Lower lobe of right lung (tissue), 2 donors: ENCODE measurements around the gene PRC1. TPM values are rescaled to one million over a fixed set of nuclear protein-coding genes. Genes with fewer than 3 reads are reported as not detected.
"Not testable (repeated sequence)": the region's sequence is repeated elsewhere in the genome, so short reads cannot be mapped to it uniquely, and the experiment has no call there.

Experiments used
- ATAC-seq, 2 donors: fragments of 200-7000 bp; cut with Tn5 transposase; one replicate each; pipeline ENCODE4 v1.9.1; 2020 to 2022; ENCODE audit warnings: mild to moderate bottlenecking in 2 of 2, moderate library complexity in 2 of 2
- DNase-seq: peaks from one replicate; pipeline ENCODE4 v3.0.0-alpha.2; 2020
- H3K27ac ChIP-seq: fragments of 200-600 bp; one replicate; pipeline ENCODE4 v1.8.0; 2022
- H3K27me3 ChIP-seq: fragments of 200-600 bp; one replicate; pipeline ENCODE4 v1.8.0; 2022; ENCODE audit warnings: low read depth
- H3K36me3 ChIP-seq: fragments of 200-600 bp; one replicate; pipeline ENCODE4 v1.8.0; 2022; ENCODE audit warnings: mild to moderate bottlenecking
- H3K4me1 ChIP-seq: fragments of 200-600 bp; one replicate; pipeline ENCODE4 v1.8.0; 2022
- H3K4me3 ChIP-seq: fragments of 200-600 bp; one replicate; pipeline ENCODE4 v1.8.0; 2022; ENCODE audit warnings: mild to moderate bottlenecking
- H3K9me3 ChIP-seq: fragments of 200-600 bp; one replicate; pipeline ENCODE4 v1.8.0; 2022
- intact Hi-C: fragments of 100-400 bp; cut with DNase I; formaldehyde crosslinking; loops from one replicate; pipeline ENCODE4 v1.11.0; 2022
- total RNA-seq: library from RNA; stranded (reverse); fragmentation: NEBNext Ultra II Directional; extraction: Animal tissue kit (Norgen Biotek cat#: 25700); gene quantifications from one replicate; pipeline ENCODE4 v1.2.1, GENCODE V29; 2021
- TF ChIP-seq, protein P1 (sequence below): fragments of 200-600 bp; IDR thresholded peaks from one replicate; pipeline ENCODE4 v1.8.0; 2022; ENCODE audit warnings: antibody characterized with exemption, mild to moderate bottlenecking
- donor health status: DM: no; HTN: yes; CAD: no; lungs with severe emphysema.

PRC1 gene
- total RNA-seq, 1 donor from 2014 or later: 6.7 TPM

DNA sequence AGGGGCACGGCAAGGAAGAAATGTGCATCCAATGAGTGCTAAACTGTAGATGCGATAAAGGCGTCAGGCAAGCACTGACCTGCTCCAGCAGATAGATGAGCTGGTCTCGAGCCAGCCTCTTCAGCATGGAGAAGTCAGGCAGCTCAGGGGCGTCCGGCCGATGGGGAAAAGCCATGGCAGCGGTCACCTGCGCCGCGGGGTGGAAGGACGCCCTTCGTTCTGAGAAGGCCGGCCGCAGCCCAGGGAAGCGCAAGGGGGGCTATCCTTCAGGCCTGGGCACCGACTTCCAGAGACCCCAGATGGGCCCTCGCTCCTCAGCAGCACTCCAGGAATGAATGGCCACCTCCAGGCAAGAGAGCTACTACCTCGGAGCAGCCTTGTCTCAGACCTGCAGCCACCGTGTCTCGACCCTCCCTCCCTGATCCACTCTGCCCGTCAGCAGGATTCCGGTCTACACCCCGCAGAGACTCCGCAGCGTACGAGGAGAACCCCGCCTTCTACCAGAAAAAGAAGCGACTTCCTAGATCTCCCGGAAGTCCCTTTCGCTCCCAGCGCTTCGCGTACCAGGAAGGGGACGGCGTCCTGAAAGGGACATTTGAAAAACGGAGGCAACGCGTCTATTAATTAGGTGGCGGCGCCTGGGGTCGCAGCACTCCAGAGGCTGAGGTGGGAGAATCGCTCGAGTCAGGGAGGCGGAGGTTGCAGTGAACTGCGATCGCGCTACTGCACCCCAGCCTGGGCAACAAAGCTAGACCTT, 27.9 kb upstream of the PRC1 start, which contains the start of gene VPS33B:
VPS33B (minus strand) TSS at position 520 of the 757 bp plus-strand sequence; CDS start at position 175, 345 bp downstream.
- Histone ChIP-seq H3K36me3 (peaks cover 4% of the 10 kb centered on the region), H3K4me3 (peak within 1 kb of the TSS; percentile 86), H3K27ac (peak within 1 kb of the TSS; percentile 75), H3K9me3 (no peaks in the 10 kb centered on the region), H3K27me3 (no peaks in the 10 kb centered on the region), H3K4me1 (peaks cover 25% of the 10 kb centered on the region)
- DNase-seq (peak; percentile 84), ATAC-seq (peak; percentile 91 to 97)
- TF ChIP-seq, protein P1, sequence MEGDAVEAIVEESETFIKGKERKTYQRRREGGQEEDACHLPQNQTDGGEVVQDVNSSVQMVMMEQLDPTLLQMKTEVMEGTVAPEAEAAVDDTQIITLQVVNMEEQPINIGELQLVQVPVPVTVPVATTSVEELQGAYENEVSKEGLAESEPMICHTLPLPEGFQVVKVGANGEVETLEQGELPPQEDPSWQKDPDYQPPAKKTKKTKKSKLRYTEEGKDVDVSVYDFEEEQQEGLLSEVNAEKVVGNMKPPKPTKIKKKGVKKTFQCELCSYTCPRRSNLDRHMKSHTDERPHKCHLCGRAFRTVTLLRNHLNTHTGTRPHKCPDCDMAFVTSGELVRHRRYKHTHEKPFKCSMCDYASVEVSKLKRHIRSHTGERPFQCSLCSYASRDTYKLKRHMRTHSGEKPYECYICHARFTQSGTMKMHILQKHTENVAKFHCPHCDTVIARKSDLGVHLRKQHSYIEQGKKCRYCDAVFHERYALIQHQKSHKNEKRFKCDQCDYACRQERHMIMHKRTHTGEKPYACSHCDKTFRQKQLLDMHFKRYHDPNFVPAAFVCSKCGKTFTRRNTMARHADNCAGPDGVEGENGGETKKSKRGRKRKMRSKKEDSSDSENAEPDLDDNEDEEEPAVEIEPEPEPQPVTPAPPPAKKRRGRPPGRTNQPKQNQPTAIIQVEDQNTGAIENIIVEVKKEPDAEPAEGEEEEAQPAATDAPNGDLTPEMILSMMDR: no peak
- intact Hi-C loops: no loop called here

DNA sequence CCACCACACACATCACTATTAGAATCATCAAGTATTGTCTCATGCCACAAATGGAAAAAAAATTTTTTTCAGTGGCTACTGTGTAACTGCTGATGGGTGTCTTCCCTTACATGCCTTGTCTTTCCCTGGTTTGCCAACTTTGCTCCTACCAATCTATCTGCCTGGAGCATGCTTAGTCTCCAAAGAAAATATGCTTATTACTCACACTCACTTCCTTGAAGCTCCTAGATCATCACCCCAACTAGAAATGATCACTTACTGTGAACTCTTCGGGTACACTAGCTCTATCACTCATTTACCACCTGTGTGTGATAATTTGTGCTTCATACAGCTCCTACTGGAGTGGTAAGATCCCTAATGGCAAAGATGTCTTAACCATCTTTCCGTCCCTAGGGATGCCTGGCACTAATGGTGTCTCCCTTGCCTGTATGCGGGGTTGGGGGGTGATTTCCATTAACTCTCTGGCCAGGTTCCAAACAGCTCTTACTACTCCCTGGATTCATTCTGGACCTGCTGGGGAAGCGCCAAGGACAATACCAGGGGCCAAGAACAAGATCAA, 27.3 kb upstream of the PRC1 start:
- ATAC-seq (peak in 1 of 2 donors; percentile 18), DNase-seq (no peak)
- Histone ChIP-seq H3K9me3 (no peaks in the 10 kb centered on the region), H3K4me3 (peak overlapping the region; percentile 86), H3K27me3 (no peaks in the 10 kb centered on the region), H3K4me1 (peaks cover 25% of the 10 kb centered on the region), H3K36me3 (peaks cover 9% of the 10 kb centered on the region), H3K27ac (peak overlapping the region; percentile 75)
- TF ChIP-seq, protein P1: no peak
- intact Hi-C loops: no loop called here

DNA sequence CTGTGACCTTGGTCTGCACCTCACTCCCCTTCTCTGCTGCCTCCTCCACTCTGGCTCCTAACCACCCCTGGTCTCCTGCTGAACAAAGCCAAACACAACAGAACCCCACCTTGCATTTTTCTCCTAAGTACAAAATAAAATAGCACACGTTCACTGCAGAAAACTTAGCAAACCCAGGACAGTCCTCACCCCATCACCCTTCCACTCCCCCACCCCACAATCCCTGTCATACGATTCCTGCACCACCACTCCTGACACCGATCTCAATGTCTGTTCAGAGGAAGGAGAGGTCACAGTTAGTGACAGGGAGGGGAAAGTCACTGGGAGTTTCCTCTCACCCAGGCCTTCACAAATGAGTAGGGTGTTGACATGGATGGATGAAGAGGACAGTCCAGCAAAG, 23.8 kb upstream of the PRC1 start:
- no peak for ATAC-seq
- H3K27ac ChIP-seq: no peak overlapping the region
- H3K4me1 ChIP-seq: peaks cover 23% of the 10 kb centered on the region
- TF ChIP-seq, protein P1: no peak
- no peak overlapping the region for H3K4me3 ChIP-seq
- no peaks in the 10 kb centered on the region for H3K27me3 ChIP-seq
- peaks cover 41% of the 10 kb centered on the region for H3K36me3 ChIP-seq
- DNase-seq: no peak
- H3K9me3 ChIP-seq: no peaks in the 10 kb centered on the region
- intact Hi-C loops: no loop called here

DNA sequence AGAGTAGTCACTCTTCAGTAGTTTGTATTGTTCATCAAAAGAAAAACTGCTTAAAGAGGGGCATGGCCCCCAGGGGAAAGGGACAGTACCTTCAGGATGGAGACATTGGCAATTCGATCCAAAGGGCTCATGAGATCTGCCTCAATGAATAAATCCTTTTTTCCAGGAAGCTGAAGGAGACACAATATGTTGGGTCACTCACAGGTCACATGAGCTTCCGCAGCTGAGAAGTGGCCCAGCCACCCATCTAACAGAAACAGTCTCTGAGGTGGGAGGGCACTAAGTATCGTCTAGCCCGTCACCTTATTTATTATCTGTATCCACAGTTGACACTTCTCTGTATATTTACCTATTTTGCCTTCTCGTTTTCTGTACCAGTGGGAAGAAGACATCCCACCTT, 23.4 kb upstream of the PRC1 start:
- no peak overlapping the region for H3K27ac ChIP-seq
- peaks cover 18% of the 10 kb centered on the region for H3K4me1 ChIP-seq
- H3K27me3 ChIP-seq: no peaks in the 10 kb centered on the region
- H3K4me3 ChIP-seq: no peak overlapping the region
- no peaks in the 10 kb centered on the region for H3K9me3 ChIP-seq
- DNase-seq (no peak), ATAC-seq (no peak)
- intact Hi-C loops: no loop called here
- peaks cover 45% of the 10 kb centered on the region for H3K36me3 ChIP-seq
- TF ChIP-seq, protein P1: no peak

DNA sequence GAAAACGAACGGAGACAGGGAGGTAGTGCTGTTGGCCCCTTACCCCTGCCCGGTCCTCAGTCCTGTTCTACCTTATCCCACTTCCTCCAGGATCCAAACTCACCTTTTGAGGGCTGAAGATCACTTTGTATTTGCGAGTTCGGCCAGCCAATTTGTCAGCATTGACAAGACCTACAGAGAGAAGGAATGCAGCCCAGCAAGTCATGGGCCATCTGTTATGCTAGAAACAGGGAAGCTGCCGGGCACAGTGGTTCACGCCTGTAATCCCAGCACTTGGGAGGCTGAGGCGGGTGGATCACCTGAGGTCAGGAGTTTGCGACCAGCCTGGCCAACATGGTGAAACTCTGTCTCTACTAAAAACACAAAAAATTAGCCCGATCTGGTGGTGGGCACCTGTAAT, 19.4 kb upstream of the PRC1 start:
- intact Hi-C loops, H3K4me1 ChIP-seq, H3K4me3 ChIP-seq, H3K27ac ChIP-seq, H3K9me3 ChIP-seq, DNase-seq, ATAC-seq, H3K27me3 ChIP-seq: not testable (repeated sequence)
- peaks cover 85% of the 10 kb centered on the region for H3K36me3 ChIP-seq

DNA sequence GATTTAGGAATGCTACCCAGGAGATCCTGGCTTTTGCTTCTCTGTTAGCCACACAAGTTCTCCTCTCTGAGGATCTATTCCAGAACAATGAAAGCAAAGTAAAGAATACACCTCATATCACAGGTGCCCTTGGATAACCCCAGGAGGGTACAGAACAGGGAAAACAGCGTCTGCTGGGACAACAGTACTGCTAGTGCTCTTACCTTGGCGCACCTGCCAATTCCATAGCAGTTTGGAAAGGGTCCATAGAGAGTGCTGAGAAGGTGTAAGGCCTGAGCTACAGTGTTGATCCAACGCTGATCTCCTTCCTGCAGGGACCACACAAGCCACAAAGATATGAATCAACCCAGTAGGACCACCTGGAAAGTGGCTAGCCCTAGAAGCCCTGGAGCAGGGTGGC, 12.9 kb upstream of the PRC1 start:
- peaks cover 100% of the 10 kb centered on the region for H3K36me3 ChIP-seq
- intact Hi-C loops: no loop called here
- no peak for DNase-seq
- H3K4me3 ChIP-seq: no peak overlapping the region
- no peaks in the 10 kb centered on the region for H3K9me3 ChIP-seq
- no peak overlapping the region for H3K27ac ChIP-seq
- no peaks in the 10 kb centered on the region for H3K4me1 ChIP-seq
- ATAC-seq: no peak
- no peaks in the 10 kb centered on the region for H3K27me3 ChIP-seq
- TF ChIP-seq, protein P1: no peak
